GM12872 (cell line): ENCODE data around the gene ADGRD2.

Experiments
- CTCF ChIP-seq: IDR thresholded peaks from 3 replicates; pipeline ENCODE4 v1.5.1; 2011; ENCODE audit warnings: low read depth, mild to moderate bottlenecking, low read length, moderate library complexity; ENCODE audit not compliant: insufficient read depth

ADGRD2 gene

GRCh38 chr9:124439686-124440243 is 10.5 kb upstream of the ADGRD2 start:
- no peak for TF ChIP-seq CTCF

GRCh38 chr9:124440786-124441185 is 9.5 kb upstream of the ADGRD2 start:
- no peak for TF ChIP-seq CTCF

GRCh38 chr9:124441291-124441690 is 9.0 kb upstream of the ADGRD2 start:
- TF ChIP-seq CTCF = no peak

GRCh38 chr9:124442379-124442778 is 7.9 kb upstream of the ADGRD2 start:
- TF ChIP-seq CTCF = no peak

- no peak for TF ChIP-seq CTCF
Measured at GRCh38 chr9:124442826-124443225, 7.4 kb upstream of the ADGRD2 start.

- TF ChIP-seq CTCF = no peak
Measured at GRCh38 chr9:124443625-124444024, 6.6 kb upstream of the ADGRD2 start.

GRCh38 chr9:124444166-124444565 is 6.1 kb upstream of the ADGRD2 start:
- TF ChIP-seq CTCF = no peak
